ENCODE results near the gene MAP3K21. TPM values are rescaled to one million over a fixed set of nuclear protein-coding genes. Genes with fewer than 3 reads are reported as not detected.

MAP3K21 gene
- total and polyA plus RNA-seq, 2 of the 4 experiments (the other 2 are of a cell fraction): 0.15 to 0.18 TPM

GRCh38 chr1:233336554-233337456 lies 9.3 kb downstream of the MAP3K21 start:
- Histone ChIP-seq H3K27ac (ENCODE audit: insufficient read depth, low read length) (no peak overlapping the region), H3K4me3 (ENCODE audit: insufficient read depth, low read depth, low read length) (no peak overlapping the region), H3K4me2 (ENCODE audit: low read depth, low read length) (no peak overlapping the region), H4K5ac (ENCODE audit: low read depth, low read length) (no peak overlapping the region), H3K9me1 (ENCODE audit: insufficient read depth, low read length) (no peaks in the 10 kb centered on the region), H2BK20ac (ENCODE audit: low read depth, low read length) (no peak overlapping the region), H3K23ac (ENCODE audit: low read depth, low read length) (no peak overlapping the region), H3K14ac (replicated peaks; ENCODE audit: low read depth, low read length) (no peak overlapping the region), H3K18ac (ENCODE audit: low read depth, low read length) (no peak overlapping the region), H3K9ac (ENCODE audit: low read depth, low read length) (no peak overlapping the region), H2BK15ac (ENCODE audit: low read depth, low read length) (no peak overlapping the region), H4K20me1 (ENCODE audit: insufficient read depth, low read length) (no peaks in the 10 kb centered on the region), H3K56ac (ENCODE audit: extremely low read depth, insufficient read depth, low read length) (no peak overlapping the region), H2AK5ac (ENCODE audit: low read depth, low read length) (no peak overlapping the region), H3K9me3 (ENCODE audit: control insufficient read depth, insufficient read depth, low read length) (no peaks in the 10 kb centered on the region), H3K4me1 (ENCODE audit: control insufficient read depth, insufficient read depth, low read length) (no peaks in the 10 kb centered on the region), H3K36me3 (ENCODE audit: control insufficient read depth, insufficient read depth, low read length) (no peaks in the 10 kb centered on the region), H3K4ac (ENCODE audit: low read depth, low read length) (no peak overlapping the region), H3K79me1 (ENCODE audit: low read depth in 1 of 2, low read length in 2 of 2) (no peaks in the 10 kb centered on the region), H4K8ac (ENCODE audit: low read depth in 2 of 2, low read length in 2 of 2) (no peak overlapping the region), H2AK9ac (replicated peaks; ENCODE audit: low read depth, low read length, poor library complexity) (no peak overlapping the region), H4K91ac (ENCODE audit: insufficient read depth, low read depth, low read length) (no peak overlapping the region), H2BK120ac (ENCODE audit: low read depth, low read length) (no peak overlapping the region), H2BK5ac (ENCODE audit: low read depth, low read length, poor library complexity, severe bottlenecking) (no peak overlapping the region), H2AFZ (replicated peaks; ENCODE audit: low read length, poor library complexity) (no peak overlapping the region), H3K27me3 (ENCODE audit: control insufficient read depth, insufficient read depth, low read length) (peaks cover 5% of the 10 kb centered on the region)
- POLR2A ChIA-PET (ENCODE audit: unreplicated experiment): no interaction called here
- peak; percentile 44 for TF ChIP-seq MAFK (IDR thresholded peaks at IDR 0.05; ENCODE audit: low read depth, low read length)
- TF ChIP-seq CHD1 (IDR thresholded peaks at IDR 0.05; ENCODE audit: low read depth, low read length): no peak
- no TSS peak for BruUV-seq (replicated peaks)
- DNase-seq (no peak), ATAC-seq (ENCODE audit: low read depth) (no peak)
- dilution Hi-C loops (cut with HindIII; ENCODE audit: low sequenced_read_pairs, unreplicated experiment): no loop called here
- in situ Hi-C loops (cut with MboI; ENCODE audit: low sequenced_read_pairs): no loop called here
- CTCF ChIA-PET: interaction anchor here (0.6 to 1.3 kb wide), 3 partner anchors 15 to 1970 kb away, joined by 3 to 4 read pairs (median 3); no protein-coding TSS in a partner anchor
- no CpG with 5 or more reads among the region's 5 CpGs for WGBS, 2 experiments (ENCODE audit: extremely low coverage in 2 of 2, insufficient read length in 1 of 2)
- intact Hi-C loops (cut with micrococcal nuclease): no loop called here
